Stimulated activated CD4-positive, alpha-beta T cell treated with anti-CD3 and anti-CD28 coated beads, Interleukin-1b, Interleukin-23, amount 100 ng/mL, for 4 hours (primary cell): Measurements from ENCODE around the gene GTPBP2.

Experiments used
- DNase-seq, 2 donors: peaks; one replicate each; pipeline ENCODE4 v3.0.0-alpha.2; 2020; ENCODE audit warnings: low read depth in 2 of 2

Gene GTPBP2

GRCh38 chr6:43578748-43579147 is 50.3 kb downstream of the GTPBP2 start:
- DNase-seq, result no peak

- peak; percentile 84 to 90 for DNase-seq
These were observed 53.1 kb downstream of the GTPBP2 start, which contains the start of the genes POLH and XPO5 for GRCh38 chr6:43575772-43576551. Gene POLH (plus strand): TSS chr6:43576185. CDS start chr6:43582320, 6,135 bp downstream. Gene XPO5 (minus strand): TSS chr6:43576038. CDS start chr6:43575864, 174 bp downstream.

- peak; percentile 23 to 42 for DNase-seq
These were observed 53.8 kb downstream of the GTPBP2 start for GRCh38 chr6:43575105-43575771.

GRCh38 chr6:43572015-43572414 is 57.0 kb downstream of the GTPBP2 start:
- no peak for DNase-seq

- no peak for DNase-seq
These were observed 58.1 kb downstream of the GTPBP2 start for GRCh38 chr6:43570876-43571441.
